Measurements from ENCODE around the gene ACSS3. TPM values are rescaled to one million over a fixed set of nuclear protein-coding genes. Genes with fewer than 3 reads are reported as not detected.

The ACSS3 gene
- total and polyA plus RNA-seq, 2 donors (not counting 1 experiment from before 2014, with no cell fraction given): not detected

GRCh38 chr12:81172851-81173250 is 95.0 kb downstream of the ACSS3 start:
- ChIA-PET CTCF (no interaction called here), POLR2A (no interaction called here)
- Mint-ChIP-seq H3K9me3 (ENCODE audit: insufficient read depth) (no peaks in the 10 kb centered on the region), H3K27me3 (no peaks in the 10 kb centered on the region), H3K27ac (no peak overlapping the region), H3K4me1 (no peaks in the 10 kb centered on the region), H3K4me3 (no peak overlapping the region)
- no peak for TF ChIP-seq EZH2 (IDR thresholded peaks at IDR 0.05; ENCODE audit: borderline replicate concordance, insufficient read depth, low read depth, low read length, poor library complexity, severe bottlenecking)
- no peak for TF ChIP-seq CTCF (IDR thresholded peaks at IDR 0.05)
- ATAC-seq (ENCODE audit: low read depth): no peak
- no peaks in the 10 kb centered on the region for H4K20me1 ChIP-seq (ENCODE audit: control insufficient read depth, insufficient read depth, low read length, poor library complexity, severe bottlenecking)
- no peaks in the 10 kb centered on the region for H3K36me3 ChIP-seq (replicated peaks in 1 of 2; ENCODE audit: control extremely low read depth in 1 of 2, control insufficient read depth in 1 of 2, extremely low read depth in 1 of 2, insufficient read depth in 2 of 2, low read length in 1 of 2)
- H3K4me1 ChIP-seq (ENCODE audit: control insufficient read depth in 2 of 2, insufficient read depth in 2 of 2, low read length in 2 of 2): no peaks in the 10 kb centered on the region
- intact Hi-C loops (cut with micrococcal nuclease): no loop called here
- no peak overlapping the region for H2AFZ ChIP-seq (ENCODE audit: insufficient read depth, low read depth, low read length, poor library complexity, severe bottlenecking)
- no peaks in the 10 kb centered on the region for H3K79me2 ChIP-seq (ENCODE audit: control insufficient read depth, insufficient read depth, low read length)
- no peak overlapping the region for H3K4me3 ChIP-seq (ENCODE audit: control extremely low read depth in 1 of 5, extremely low read depth in 1 of 5, insufficient read depth in 1 of 5, low read depth in 2 of 5, low read length in 4 of 5)
- no peak overlapping the region for H3K4me2 ChIP-seq (replicated peaks; ENCODE audit: low read depth, low read length, poor library complexity, severe bottlenecking)
- 67% methylated on average over 1 of the region's 2 CpGs for WGBS (ENCODE audit: insufficient coverage)
- H3K9me3 ChIP-seq (ENCODE audit: control extremely low read depth in 1 of 3, control insufficient read depth in 2 of 3, insufficient read depth in 1 of 3, low read length in 2 of 3): peaks cover 0 to 4% (median 1%) of the 10 kb centered on the region in 3 donors
- H3K9ac ChIP-seq (ENCODE audit: low read length): no peak overlapping the region
- DNase-seq: no peak
- H3K27me3 ChIP-seq (replicated peaks in 1 of 4; ENCODE audit: control extremely low read depth in 1 of 4, control insufficient read depth in 3 of 4, insufficient read depth in 4 of 4, low read length in 3 of 4): no peaks in the 10 kb centered on the region
- H3K27ac ChIP-seq (ENCODE audit: low read length in 2 of 2): no peak overlapping the region

GRCh38 chr12:81174664-81175063 is 96.8 kb downstream of the ACSS3 start:
- Histone ChIP-seq H4K20me1 (ENCODE audit: control insufficient read depth, insufficient read depth, low read length, poor library complexity, severe bottlenecking) (no peaks in the 10 kb centered on the region), H3K27ac (ENCODE audit: low read length in 2 of 2) (no peak overlapping the region), H3K36me3 (replicated peaks in 1 of 2; ENCODE audit: control extremely low read depth in 1 of 2, control insufficient read depth in 1 of 2, extremely low read depth in 1 of 2, insufficient read depth in 2 of 2, low read length in 1 of 2) (no peaks in the 10 kb centered on the region), H3K9ac (ENCODE audit: low read length) (no peak overlapping the region), H3K9me3 (ENCODE audit: control extremely low read depth in 1 of 3, control insufficient read depth in 2 of 3, insufficient read depth in 1 of 3, low read length in 2 of 3) (peaks cover 0 to 4% (median 1%) of the 10 kb centered on the region in 3 donors), H3K4me3 (ENCODE audit: control extremely low read depth in 1 of 5, extremely low read depth in 1 of 5, insufficient read depth in 1 of 5, low read depth in 2 of 5, low read length in 4 of 5) (no peak overlapping the region), H3K79me2 (ENCODE audit: control insufficient read depth, insufficient read depth, low read length) (no peaks in the 10 kb centered on the region), H3K4me2 (replicated peaks; ENCODE audit: low read depth, low read length, poor library complexity, severe bottlenecking) (no peak overlapping the region), H2AFZ (ENCODE audit: insufficient read depth, low read depth, low read length, poor library complexity, severe bottlenecking) (no peak overlapping the region), H3K4me1 (ENCODE audit: control insufficient read depth in 2 of 2, insufficient read depth in 2 of 2, low read length in 2 of 2) (no peaks in the 10 kb centered on the region), H3K27me3 (replicated peaks in 1 of 4; ENCODE audit: control extremely low read depth in 1 of 4, control insufficient read depth in 3 of 4, insufficient read depth in 4 of 4, low read length in 3 of 4) (no peaks in the 10 kb centered on the region)
- 95% methylated on average over 2 of the region's 4 CpGs for WGBS (ENCODE audit: insufficient coverage)
- POLR2A ChIA-PET: no interaction called here
- CTCF ChIA-PET: no interaction called here
- intact Hi-C loops (cut with micrococcal nuclease): no loop called here
- Mint-ChIP-seq H3K4me3 (no peak overlapping the region), H3K27ac (no peak overlapping the region), H3K27me3 (no peaks in the 10 kb centered on the region), H3K9me3 (ENCODE audit: insufficient read depth) (no peaks in the 10 kb centered on the region), H3K4me1 (no peaks in the 10 kb centered on the region)
- no peak for DNase-seq
- ATAC-seq (ENCODE audit: low read depth): no peak
- no peak for TF ChIP-seq EZH2 (IDR thresholded peaks at IDR 0.05; ENCODE audit: borderline replicate concordance, insufficient read depth, low read depth, low read length, poor library complexity, severe bottlenecking)
